A673 (cell line): ENCODE measurements around the gene INPP4B. TPM values are rescaled to one million over a fixed set of nuclear protein-coding genes. Genes with fewer than 3 reads are reported as not detected.
"Not testable (repeated sequence)": the region's sequence is repeated elsewhere in the genome, so short reads cannot be mapped to it uniquely, and the experiment has no call there.

ENCODE experiments used
- BruUV-seq: library from RNA; stranded (reverse); fragments of 400-500 nt; replicated peaks from 2 replicates; lab custom pipeline; 2021; lab: Mats Ljungman, UMichigan
- CTCF ChIA-PET: fragments of 300-600 bp; sonication (Branson Sonifier 250); formaldehyde crosslinking; loops from one replicate; lab custom pipeline; 2022; ENCODE audit warnings: antibody characterized with exemption; lab: Charles Lee
- POLR2A ChIA-PET: fragments of 300-600 bp; sonication (Branson Sonifier 250); formaldehyde crosslinking; loops from one replicate; lab custom pipeline; 2022; ENCODE audit warnings: antibody characterized with exemption; ENCODE audit not compliant: low non-redundant PET; lab: Charles Lee
- DNase-seq: peaks from one replicate; pipeline ENCODE4 v3.0.0-alpha.2; 2015; ENCODE audit warnings: low spot score
- H3K27ac ChIP-seq: fragments of 200-600 bp; sonication (generic); 2 replicates; pipeline ENCODE4 v1.5.1; 2016; ENCODE audit warnings: mixed run types, low read depth, mild to moderate bottlenecking, mixed read lengths, antibody characterized with exemption, low read length; ENCODE audit not compliant: poor library complexity, severe bottlenecking
- H3K27me3 ChIP-seq: fragments of 200-600 bp; sonication (generic); replicated peaks from 2 replicates; pipeline ENCODE4 v1.6.1; 2017; ENCODE audit warnings: mixed run types, low read depth, mild to moderate bottlenecking, mixed read lengths, antibody characterized with exemption, low read length; ENCODE audit not compliant: insufficient read depth, poor library complexity
- H3K36me3 ChIP-seq: fragments of 200-600 bp; sonication (generic); 2 replicates; pipeline ENCODE4 v1.6.1; 2016; ENCODE audit warnings: mixed run types, mild to moderate bottlenecking, mixed read lengths, antibody characterized with exemption, low read length; ENCODE audit not compliant: insufficient read depth, poor library complexity, severe bottlenecking
- H3K4me1 ChIP-seq: fragments of 200-600 bp; sonication (generic); 2 replicates; pipeline ENCODE4 v1.6.1; 2017; ENCODE audit warnings: mixed run types, mild to moderate bottlenecking, mixed read lengths, antibody characterized with exemption, low read length; ENCODE audit not compliant: insufficient read depth, poor library complexity, severe bottlenecking
- H3K4me3 ChIP-seq: fragments of 200-600 bp; sonication (generic); 2 replicates; pipeline ENCODE4 v1.5.1; 2016; ENCODE audit warnings: low read depth, mixed run types, mild to moderate bottlenecking, mixed read lengths, low read length; ENCODE audit not compliant: poor library complexity, severe bottlenecking
- H3K9me3 ChIP-seq: fragments of 200-600 bp; sonication (generic); 2 replicates; pipeline ENCODE4 v1.6.1; 2016; ENCODE audit warnings: mixed run types, low read depth, mild to moderate bottlenecking, mixed read lengths, antibody characterized with exemption, low read length; ENCODE audit not compliant: poor library complexity, severe bottlenecking
- EZH2 ChIP-seq: fragments of 200-600 bp; sonication (generic); IDR thresholded peaks from 2 replicates; pipeline ENCODE4 v1.6.1; 2017; ENCODE audit warnings: borderline replicate concordance, low read depth, mild to moderate bottlenecking, mixed read lengths, antibody characterized with exemption, low read length; ENCODE audit not compliant: poor library complexity, severe bottlenecking
- intact Hi-C: fragments of 100-400 bp; cut with micrococcal nuclease; formaldehyde crosslinking; loops from one replicate; pipeline ENCODE4 v1.10.0; 2022; ENCODE audit not compliant: unreplicated experiment
- total RNA-seq: library from RNA; stranded (reverse); gene quantifications from 2 replicates; pipeline ENCODE4 v1.2.3, GENCODE V29; 2021
- TF ChIP-seq, protein P1 (sequence below): fragments of 300-800, 200-600 bp; sonication (generic); conservative IDR thresholded peaks from 2 replicates; pipeline ENCODE4 v1.5.1; 2017; ENCODE audit warnings: low read depth, mild to moderate bottlenecking, antibody characterized with exemption, low read length, moderate library complexity, mixed read lengths

The INPP4B gene
- total RNA-seq, 1 experiment from 2014 or later = 13.1 TPM

DNA sequence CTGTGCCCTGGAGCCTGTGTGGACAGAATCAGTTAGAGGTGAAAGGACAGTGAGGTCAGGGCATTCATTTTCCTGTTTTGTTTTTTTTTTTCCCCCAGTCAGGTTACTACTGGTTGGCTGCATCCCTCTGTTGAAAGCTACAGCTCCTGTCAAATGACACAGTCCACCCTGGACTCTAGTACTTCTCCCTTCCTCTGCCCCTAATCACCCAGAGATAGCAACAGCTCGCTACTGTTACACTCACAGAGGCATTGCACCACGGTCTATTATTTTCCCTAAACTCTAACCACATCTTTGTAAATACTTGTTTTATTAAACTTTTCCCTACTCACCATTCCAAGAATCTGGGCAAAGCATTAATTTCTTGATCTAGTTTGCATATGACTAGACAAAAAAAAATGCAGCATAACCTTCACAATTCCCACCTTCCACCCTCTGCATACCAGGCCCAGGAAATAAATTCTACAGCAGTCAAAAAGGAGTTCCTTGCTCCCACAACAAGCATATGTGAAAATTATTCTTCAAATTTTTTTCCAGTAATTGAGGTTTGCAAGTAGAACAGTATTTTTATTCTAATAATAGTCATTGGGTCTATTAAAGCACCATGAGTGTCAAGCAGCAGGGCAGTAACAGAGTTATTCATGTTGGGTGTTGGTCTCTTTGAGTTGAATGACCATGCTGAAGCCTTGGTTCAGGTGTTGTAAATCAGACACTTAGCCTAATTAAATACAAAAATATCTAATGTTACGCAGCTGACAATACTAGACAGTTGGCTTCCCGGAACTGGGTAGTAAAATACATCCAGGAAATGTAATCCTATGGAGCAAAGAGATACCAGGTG lies 329.2 kb downstream of the INPP4B start:
- BruUV-seq = no TSS peak
- Histone ChIP-seq H3K4me1 (no peaks in the 10 kb centered on the region), H3K4me3 (no peak overlapping the region), H3K27me3 (no peaks in the 10 kb centered on the region), H3K9me3 (no peaks in the 10 kb centered on the region), H3K27ac (no peak overlapping the region), H3K36me3 (no peaks in the 10 kb centered on the region)
- DNase-seq = no peak
- intact Hi-C loops = no loop called here
- ChIA-PET CTCF (no interaction called here), POLR2A (no interaction called here)
- TF ChIP-seq EZH2 = no peak
- TF ChIP-seq, protein P1, sequence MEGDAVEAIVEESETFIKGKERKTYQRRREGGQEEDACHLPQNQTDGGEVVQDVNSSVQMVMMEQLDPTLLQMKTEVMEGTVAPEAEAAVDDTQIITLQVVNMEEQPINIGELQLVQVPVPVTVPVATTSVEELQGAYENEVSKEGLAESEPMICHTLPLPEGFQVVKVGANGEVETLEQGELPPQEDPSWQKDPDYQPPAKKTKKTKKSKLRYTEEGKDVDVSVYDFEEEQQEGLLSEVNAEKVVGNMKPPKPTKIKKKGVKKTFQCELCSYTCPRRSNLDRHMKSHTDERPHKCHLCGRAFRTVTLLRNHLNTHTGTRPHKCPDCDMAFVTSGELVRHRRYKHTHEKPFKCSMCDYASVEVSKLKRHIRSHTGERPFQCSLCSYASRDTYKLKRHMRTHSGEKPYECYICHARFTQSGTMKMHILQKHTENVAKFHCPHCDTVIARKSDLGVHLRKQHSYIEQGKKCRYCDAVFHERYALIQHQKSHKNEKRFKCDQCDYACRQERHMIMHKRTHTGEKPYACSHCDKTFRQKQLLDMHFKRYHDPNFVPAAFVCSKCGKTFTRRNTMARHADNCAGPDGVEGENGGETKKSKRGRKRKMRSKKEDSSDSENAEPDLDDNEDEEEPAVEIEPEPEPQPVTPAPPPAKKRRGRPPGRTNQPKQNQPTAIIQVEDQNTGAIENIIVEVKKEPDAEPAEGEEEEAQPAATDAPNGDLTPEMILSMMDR = no peak

DNA sequence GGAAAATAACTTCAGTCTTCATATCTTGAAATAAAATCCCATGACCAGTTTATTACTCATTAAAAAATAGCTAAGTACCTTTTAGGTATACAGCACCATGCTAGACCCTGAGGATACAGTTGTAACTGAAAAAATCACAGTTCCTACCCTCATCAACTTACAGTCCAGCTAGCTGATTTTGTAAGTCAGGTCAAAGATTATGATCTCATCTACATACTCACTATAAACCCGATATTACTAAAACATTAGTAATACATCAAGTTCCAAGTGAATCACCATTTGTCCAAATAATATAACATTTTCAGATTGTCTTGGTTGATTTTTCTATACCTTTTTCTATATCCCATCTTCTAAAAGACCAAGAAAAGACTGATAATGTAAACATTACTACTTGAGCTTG lies 333.9 kb downstream of the INPP4B start:
- CTCF ChIA-PET = no interaction called here
- H3K4me1 ChIP-seq = no peaks in the 10 kb centered on the region
- no peaks in the 10 kb centered on the region for H3K27me3 ChIP-seq
- intact Hi-C loops = no loop called here
- no peak overlapping the region for H3K27ac ChIP-seq
- BruUV-seq = no TSS peak
- no peak overlapping the region for H3K4me3 ChIP-seq
- POLR2A ChIA-PET = no interaction called here
- no peak for TF ChIP-seq EZH2
- TF ChIP-seq, protein P1 = no peak
- H3K9me3 ChIP-seq = no peaks in the 10 kb centered on the region
- DNase-seq = no peak
- H3K36me3 ChIP-seq = no peaks in the 10 kb centered on the region

DNA sequence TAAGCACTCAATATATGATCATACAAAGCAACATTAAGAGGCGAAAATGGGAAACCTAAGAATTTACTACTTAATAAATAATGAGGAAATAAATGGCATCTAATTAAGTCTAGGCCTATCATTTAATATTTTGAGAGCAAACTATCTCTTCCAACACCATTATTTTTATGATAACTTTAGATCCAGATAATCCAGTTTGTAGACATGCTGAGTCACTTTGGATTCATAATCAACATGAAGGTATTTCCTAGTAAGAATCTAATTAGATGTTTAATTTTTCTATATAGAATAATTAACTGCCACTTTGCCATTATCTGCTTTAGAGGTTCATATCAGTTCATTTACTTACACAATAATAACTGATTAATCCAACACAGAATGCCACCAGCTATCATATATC lies 336.2 kb downstream of the INPP4B start:
- no peaks in the 10 kb centered on the region for H3K27me3 ChIP-seq
- ChIA-PET POLR2A (no interaction called here), CTCF (no interaction called here)
- TF ChIP-seq, protein P1 = no peak
- no peak for TF ChIP-seq EZH2
- no peaks in the 10 kb centered on the region for H3K9me3 ChIP-seq
- DNase-seq = no peak
- intact Hi-C loops = no loop called here
- no peaks in the 10 kb centered on the region for H3K36me3 ChIP-seq
- no peak overlapping the region for H3K4me3 ChIP-seq
- H3K4me1 ChIP-seq = no peaks in the 10 kb centered on the region
- no peak overlapping the region for H3K27ac ChIP-seq
- no TSS peak for BruUV-seq

DNA sequence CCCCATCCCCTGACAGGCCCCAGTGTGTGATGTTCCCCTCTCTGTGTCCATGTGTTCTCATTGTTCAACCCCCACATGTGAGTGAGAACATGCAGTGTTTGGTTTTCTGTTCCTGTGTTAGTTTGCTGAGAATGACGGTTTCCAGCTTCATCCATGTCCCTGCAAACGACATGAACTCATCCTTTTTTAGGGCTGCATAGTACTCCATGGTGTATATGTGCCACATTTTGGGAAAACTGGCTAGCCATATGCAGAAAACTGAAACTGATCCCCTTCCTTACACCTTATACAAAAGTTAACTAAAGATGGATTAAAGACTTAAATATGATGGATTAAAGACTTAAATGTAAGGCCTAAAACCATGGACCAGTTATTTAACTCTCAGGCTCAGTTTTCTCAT lies 336.7 kb downstream of the INPP4B start:
- intact Hi-C loops, DNase-seq, H3K9me3 ChIP-seq, POLR2A ChIA-PET, H3K4me1 ChIP-seq, BruUV-seq, H3K27ac ChIP-seq, H3K4me3 ChIP-seq, H3K36me3 ChIP-seq, H3K27me3 ChIP-seq, CTCF ChIA-PET: not testable (repeated sequence)
